GM23338 (cell line): Measurements from ENCODE around the gene IBTK.

ENCODE experiments used
- POLR2AphosphoS5 ChIP-seq: IDR thresholded peaks from 2 replicates; pipeline ENCODE4 v1.6.1; 2016; ENCODE audit warnings: antibody characterized with exemption, low read depth
- TF ChIP-seq, protein P1 (sequence below), 2 experiments: fragments of 200-600 bp in 1 of 2; sonication (generic) in 1 of 2; conservative IDR thresholded peaks; 2 replicates each; pipeline versions ENCODE4 v1.5.1 to v1.6.1; 2016 to 2017; ENCODE audit warnings: antibody characterized with exemption in 2 of 2, low read depth in 2 of 2, mild to moderate bottlenecking in 2 of 2, moderate library complexity in 1 of 2

DNA sequence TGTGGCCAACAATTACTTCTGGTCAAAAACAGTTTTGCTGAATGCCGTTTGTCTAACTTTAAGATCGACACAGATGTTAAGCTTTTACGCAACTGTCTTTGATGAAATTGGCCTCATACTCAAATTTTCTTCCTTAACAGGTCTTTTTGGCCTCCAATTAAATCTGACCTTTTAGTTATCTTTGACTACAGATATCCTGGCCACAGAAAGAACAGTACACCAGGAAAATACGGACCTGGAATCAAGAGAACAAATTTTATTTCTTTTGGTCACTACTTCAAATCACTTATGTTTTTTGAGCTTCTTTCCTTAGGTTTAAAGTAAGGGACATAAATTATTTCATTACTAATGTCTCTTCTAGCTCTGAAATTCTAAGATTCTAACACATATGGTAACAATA, 49.8 kb downstream of the IBTK start:
- TF ChIP-seq, protein P1, sequence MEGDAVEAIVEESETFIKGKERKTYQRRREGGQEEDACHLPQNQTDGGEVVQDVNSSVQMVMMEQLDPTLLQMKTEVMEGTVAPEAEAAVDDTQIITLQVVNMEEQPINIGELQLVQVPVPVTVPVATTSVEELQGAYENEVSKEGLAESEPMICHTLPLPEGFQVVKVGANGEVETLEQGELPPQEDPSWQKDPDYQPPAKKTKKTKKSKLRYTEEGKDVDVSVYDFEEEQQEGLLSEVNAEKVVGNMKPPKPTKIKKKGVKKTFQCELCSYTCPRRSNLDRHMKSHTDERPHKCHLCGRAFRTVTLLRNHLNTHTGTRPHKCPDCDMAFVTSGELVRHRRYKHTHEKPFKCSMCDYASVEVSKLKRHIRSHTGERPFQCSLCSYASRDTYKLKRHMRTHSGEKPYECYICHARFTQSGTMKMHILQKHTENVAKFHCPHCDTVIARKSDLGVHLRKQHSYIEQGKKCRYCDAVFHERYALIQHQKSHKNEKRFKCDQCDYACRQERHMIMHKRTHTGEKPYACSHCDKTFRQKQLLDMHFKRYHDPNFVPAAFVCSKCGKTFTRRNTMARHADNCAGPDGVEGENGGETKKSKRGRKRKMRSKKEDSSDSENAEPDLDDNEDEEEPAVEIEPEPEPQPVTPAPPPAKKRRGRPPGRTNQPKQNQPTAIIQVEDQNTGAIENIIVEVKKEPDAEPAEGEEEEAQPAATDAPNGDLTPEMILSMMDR (conservative IDR thresholded peaks at IDR 0.05; ENCODE audit: low read depth in 2 of 2): no peak
- no peak for TF ChIP-seq POLR2AphosphoS5
